ENCODE measurements around the gene DCLRE1A.

The DCLRE1A gene

GRCh38 chr10:113857210-113857609 is 3.3 kb upstream of the DCLRE1A start:
- peaks cover 90% of the 10 kb centered on the region for H3K79me2 ChIP-seq (ENCODE audit: insufficient read depth, low read length)
- no peaks in the 10 kb centered on the region for H3K9me2 ChIP-seq (replicated peaks; ENCODE audit: low read depth, low read length)
- H3K36me3 ChIP-seq (ENCODE audit: insufficient read depth, low read length), result peaks cover 23% of the 10 kb centered on the region
- peaks cover 7% of the 10 kb centered on the region for H3K9me3 ChIP-seq (ENCODE audit: insufficient read depth, low read depth, low read length)
- peaks cover 12% of the 10 kb centered on the region for H4K20me1 ChIP-seq (ENCODE audit: insufficient read depth, low read length, poor library complexity, severe bottlenecking)
- peak overlapping the region; percentile 87 for H3K4me3 ChIP-seq (ENCODE audit: low read length, poor library complexity, severe bottlenecking)
- no peaks in the 10 kb centered on the region for H3K27me3 ChIP-seq (ENCODE audit: insufficient read depth, low read length, poor library complexity, severe bottlenecking)
- no peak for TF ChIP-seq EZH2phosphoT487 (IDR thresholded peaks at IDR 0.05; ENCODE audit: borderline replicate concordance)
- H3F3A ChIP-seq (ENCODE audit: low read depth), result no peaks in the 10 kb centered on the region
- peak overlapping the region; percentile 97 for H3K9ac ChIP-seq (ENCODE audit: low read depth, low read length, poor library complexity, severe bottlenecking)
- no peak overlapping the region for H2AFZ ChIP-seq (ENCODE audit: low read length)
- peak overlapping the region; percentile 95 for H3K4me2 ChIP-seq (ENCODE audit: low read depth, low read length, poor library complexity, severe bottlenecking)
- H3K4me1 ChIP-seq (ENCODE audit: insufficient read depth, low read length, poor library complexity, severe bottlenecking), result peaks cover 63% of the 10 kb centered on the region

- Histone ChIP-seq H3F3A (ENCODE audit: low read depth) (no peaks in the 10 kb centered on the region), H2AFZ (ENCODE audit: low read length) (no peak overlapping the region), H3K9ac (ENCODE audit: low read depth, low read length, poor library complexity, severe bottlenecking) (peak overlapping the region; percentile 97), H3K36me3 (ENCODE audit: insufficient read depth, low read length) (peaks cover 22% of the 10 kb centered on the region), H3K27me3 (ENCODE audit: insufficient read depth, low read length, poor library complexity, severe bottlenecking) (no peaks in the 10 kb centered on the region), H3K79me2 (ENCODE audit: insufficient read depth, low read length) (peaks cover 93% of the 10 kb centered on the region), H4K20me1 (ENCODE audit: insufficient read depth, low read length, poor library complexity, severe bottlenecking) (peaks cover 12% of the 10 kb centered on the region), H3K9me3 (ENCODE audit: insufficient read depth, low read depth, low read length) (peaks cover 7% of the 10 kb centered on the region), H3K9me2 (replicated peaks; ENCODE audit: low read depth, low read length) (no peaks in the 10 kb centered on the region), H3K4me3 (ENCODE audit: low read length, poor library complexity, severe bottlenecking) (peak overlapping the region; percentile 87), H3K4me1 (ENCODE audit: insufficient read depth, low read length, poor library complexity, severe bottlenecking) (peaks cover 64% of the 10 kb centered on the region), H3K4me2 (ENCODE audit: low read depth, low read length, poor library complexity, severe bottlenecking) (peak overlapping the region; percentile 95)
- TF ChIP-seq CTCF (conservative IDR thresholded peaks at IDR 0.05; ENCODE audit: low read length), result no peak
- no peak for TF ChIP-seq EZH2phosphoT487 (IDR thresholded peaks at IDR 0.05; ENCODE audit: borderline replicate concordance)
Observed at GRCh38 chr10:113856563-113856962, 2.7 kb upstream of the DCLRE1A start.

- peak overlapping the region; percentile 92 for H2AFZ ChIP-seq (ENCODE audit: low read length)
- peaks cover 6% of the 10 kb centered on the region; the same call in 1 of the 2 replicates for H3K36me3 ChIP-seq (ENCODE audit: insufficient read depth, low read length)
- H3F3A ChIP-seq (ENCODE audit: low read depth), result peaks cover 7% of the 10 kb centered on the region; the same call in 1 of the 2 replicates
- H3K9me2 ChIP-seq (replicated peaks; ENCODE audit: low read depth, low read length), result no peaks in the 10 kb centered on the region
- peaks cover 91% of the 10 kb centered on the region for H3K79me2 ChIP-seq (ENCODE audit: insufficient read depth, low read length)
- peaks cover 71% of the 10 kb centered on the region for H3K4me1 ChIP-seq (ENCODE audit: insufficient read depth, low read length, poor library complexity, severe bottlenecking)
- H3K4me2 ChIP-seq (ENCODE audit: low read depth, low read length, poor library complexity, severe bottlenecking), result peak overlapping the region; percentile 95
- H3K27me3 ChIP-seq (ENCODE audit: insufficient read depth, low read length, poor library complexity, severe bottlenecking), result no peaks in the 10 kb centered on the region
- peak overlapping the region; percentile 87 for H3K4me3 ChIP-seq (ENCODE audit: low read length, poor library complexity, severe bottlenecking)
- H3K9me3 ChIP-seq (ENCODE audit: insufficient read depth, low read depth, low read length), result no peaks in the 10 kb centered on the region
- TF ChIP-seq EZH2phosphoT487 (IDR thresholded peaks at IDR 0.05; ENCODE audit: borderline replicate concordance), result no peak
- peak; percentile 30; the same call in 1 of the 2 replicates for TF ChIP-seq CTCF (conservative IDR thresholded peaks at IDR 0.05; ENCODE audit: low read length)
- peaks cover 12% of the 10 kb centered on the region for H4K20me1 ChIP-seq (ENCODE audit: insufficient read depth, low read length, poor library complexity, severe bottlenecking)
- H3K9ac ChIP-seq (ENCODE audit: low read depth, low read length, poor library complexity, severe bottlenecking), result peak overlapping the region; percentile 97
Observed at GRCh38 chr10:113854761-113855588, 1.1 kb upstream of the DCLRE1A start.
